NCI-H446 treated with DMSO at 0.1 percent for 48 hours (cell line): ENCODE results near the gene MED16.
"Not testable (repeated sequence)": the region's sequence is repeated elsewhere in the genome, so short reads cannot be mapped to it uniquely, and the experiment has no call there.

ENCODE experiments used
- DNase-seq: peaks from one replicate; lab custom pipeline; 2025; lab: John Stamatoyannopoulos, UW

The MED16 gene

DNA sequence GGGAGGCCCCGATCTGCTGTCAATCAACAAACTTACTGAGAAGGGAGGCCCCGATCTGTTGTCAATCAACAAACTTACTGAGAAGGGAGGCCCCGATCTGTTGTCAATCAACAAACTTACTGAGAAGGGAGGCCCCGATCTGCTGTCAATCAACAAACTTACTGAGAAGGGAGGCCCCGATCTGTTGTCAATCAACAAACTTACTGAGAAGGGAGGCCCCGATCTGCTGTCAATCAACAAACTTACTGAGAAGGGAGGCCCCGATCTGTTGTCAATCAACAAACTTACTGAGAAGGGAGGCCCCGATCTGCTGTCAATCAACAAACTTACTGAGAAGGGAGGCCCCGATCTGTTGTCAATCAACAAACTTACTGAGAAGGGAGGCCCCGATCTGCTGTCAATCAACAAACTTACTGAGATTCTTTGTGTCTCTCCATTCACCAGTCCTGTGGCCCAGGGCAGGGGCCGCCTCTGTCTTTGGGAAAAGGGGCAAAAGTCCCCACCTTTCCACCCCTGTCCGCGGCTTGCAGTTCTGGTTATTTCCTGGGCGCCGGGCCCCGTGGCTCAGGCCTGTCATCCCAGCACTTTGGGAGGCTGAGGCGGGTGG, 39.3 kb downstream of the MED16 start:
- not testable (repeated sequence) for DNase-seq

DNA sequence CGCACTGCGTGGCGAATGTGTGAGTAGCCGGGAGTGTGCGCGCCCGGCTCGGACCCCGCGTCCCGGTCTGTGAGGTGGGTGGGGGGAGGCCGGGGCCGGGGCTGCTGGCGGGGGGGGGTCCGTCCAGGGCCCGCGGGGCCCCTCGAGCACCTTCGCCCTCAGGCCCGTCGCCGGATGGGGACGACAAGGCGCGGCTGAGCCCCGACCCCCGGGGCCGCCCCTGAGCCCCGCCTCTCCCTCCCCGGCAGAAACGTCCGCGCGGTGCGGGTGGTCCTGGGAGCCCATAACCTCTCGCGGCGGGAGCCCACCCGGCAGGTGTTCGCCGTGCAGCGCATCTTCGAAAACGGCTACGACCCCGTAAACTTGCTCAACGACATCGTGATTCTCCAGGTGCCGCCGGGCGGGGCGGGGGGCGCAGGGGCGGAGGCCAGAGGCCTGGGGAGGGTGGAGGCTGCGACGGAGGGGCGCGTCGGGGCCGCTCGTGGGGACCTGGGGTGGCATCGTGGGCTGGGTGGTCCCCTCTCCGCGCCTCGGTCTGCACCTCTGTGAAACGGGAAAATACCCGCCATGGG, 39.9 kb downstream of the MED16 start:
- no peak for DNase-seq

DNA sequence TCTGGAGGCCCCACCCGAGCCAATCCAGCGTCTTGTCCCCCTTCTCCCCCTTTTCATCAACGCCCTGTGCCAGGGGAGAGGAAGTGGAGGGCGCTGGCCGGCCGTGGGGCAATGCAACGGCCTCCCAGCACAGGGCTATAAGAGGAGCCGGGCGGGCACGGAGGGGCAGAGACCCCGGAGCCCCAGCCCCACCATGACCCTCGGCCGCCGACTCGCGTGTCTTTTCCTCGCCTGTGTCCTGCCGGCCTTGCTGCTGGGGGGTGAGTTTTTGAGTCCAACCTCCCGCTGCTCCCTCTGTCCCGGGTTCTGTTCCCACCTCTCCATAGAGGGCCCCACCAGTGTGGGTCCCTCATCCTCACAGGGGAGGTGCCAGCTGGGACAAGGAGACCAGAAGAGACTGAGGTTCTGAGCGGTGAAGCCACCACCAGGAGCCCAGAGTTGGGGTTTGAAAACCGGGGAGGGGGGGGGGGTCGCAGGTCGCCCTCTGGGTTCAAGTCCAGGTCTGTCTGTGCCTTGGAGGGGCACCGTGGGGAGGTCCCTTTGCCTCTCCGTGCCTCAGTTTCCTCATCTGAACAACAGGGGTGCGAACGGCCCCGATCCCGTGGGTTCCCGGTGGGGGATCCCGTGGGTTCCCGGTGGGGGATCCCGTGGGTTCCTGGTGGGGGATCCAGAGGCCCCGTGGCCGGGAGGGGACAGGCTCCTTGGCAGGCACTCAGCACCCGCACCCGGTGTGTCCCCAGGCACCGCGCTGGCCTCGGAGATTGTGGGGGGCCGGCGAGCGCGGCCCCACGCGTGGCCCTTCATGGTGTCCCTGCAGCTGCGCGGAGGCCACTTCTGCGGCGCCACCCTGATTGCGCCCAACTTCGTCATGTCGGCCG, 40.6 kb downstream of the MED16 start, which contains the start of gene ELANE:
Gene ELANE (plus strand): TSS at position 168 of the 878 bp plus-strand sequence. CDS start 26 bp downstream, at position 194.
- no peak for DNase-seq

DNA sequence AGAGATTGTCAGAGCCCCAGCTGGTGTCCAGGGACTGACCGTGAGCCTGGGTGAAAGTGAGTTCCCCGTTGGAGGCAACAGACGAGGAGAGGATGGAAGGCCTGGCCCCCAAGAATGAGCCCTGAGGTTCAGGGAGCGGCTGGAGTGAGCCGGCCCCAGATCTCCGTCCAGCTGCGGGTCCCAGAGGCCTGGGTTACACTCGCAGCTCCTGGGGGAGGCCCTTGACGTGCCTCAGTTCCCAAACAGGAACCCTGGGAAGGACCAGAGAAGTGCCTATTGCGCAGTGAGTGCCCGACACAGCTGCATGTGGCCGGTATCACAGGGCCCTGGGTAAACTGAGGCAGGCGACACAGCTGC, 42.0 kb downstream of the MED16 start:
- DNase-seq, result no peak

DNA sequence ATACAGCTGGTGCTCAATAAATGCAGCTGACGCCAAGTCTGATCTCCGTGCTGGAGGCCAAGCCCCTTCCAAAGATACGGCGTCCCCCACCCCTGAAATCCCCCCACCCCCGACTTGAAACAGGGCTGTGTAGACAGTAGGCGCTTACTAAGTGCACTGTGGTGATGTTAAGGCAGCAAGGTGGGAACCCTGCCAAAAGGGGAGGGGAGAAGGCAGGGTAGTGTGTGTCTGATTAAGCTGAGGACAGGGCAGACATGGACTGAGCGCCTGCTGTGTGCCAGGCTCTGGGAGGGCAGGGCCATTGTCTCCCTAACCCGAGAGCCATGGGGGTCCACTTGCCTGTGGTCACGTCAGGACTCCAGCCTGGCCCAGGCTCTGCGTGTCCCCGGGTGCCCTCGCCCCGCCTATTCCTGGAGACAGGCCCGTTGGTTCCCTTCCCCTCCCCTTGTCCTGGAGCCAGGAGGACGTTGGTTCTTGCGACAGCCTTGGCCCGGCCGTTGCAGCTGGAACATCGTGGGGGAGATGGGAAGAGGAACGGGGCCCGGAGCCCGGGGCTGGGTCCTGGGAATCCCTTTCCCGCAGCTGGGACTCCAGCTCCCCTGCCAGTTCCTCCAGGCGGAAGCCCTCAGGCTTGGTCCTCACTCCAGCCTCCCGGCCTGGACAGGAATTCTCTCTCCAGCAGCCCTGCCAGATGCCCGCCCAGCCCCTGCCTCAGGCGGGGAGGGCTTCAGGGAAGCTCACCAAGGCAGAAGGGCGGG, 42.6 kb downstream of the MED16 start:
- peak; percentile 44 for DNase-seq

DNA sequence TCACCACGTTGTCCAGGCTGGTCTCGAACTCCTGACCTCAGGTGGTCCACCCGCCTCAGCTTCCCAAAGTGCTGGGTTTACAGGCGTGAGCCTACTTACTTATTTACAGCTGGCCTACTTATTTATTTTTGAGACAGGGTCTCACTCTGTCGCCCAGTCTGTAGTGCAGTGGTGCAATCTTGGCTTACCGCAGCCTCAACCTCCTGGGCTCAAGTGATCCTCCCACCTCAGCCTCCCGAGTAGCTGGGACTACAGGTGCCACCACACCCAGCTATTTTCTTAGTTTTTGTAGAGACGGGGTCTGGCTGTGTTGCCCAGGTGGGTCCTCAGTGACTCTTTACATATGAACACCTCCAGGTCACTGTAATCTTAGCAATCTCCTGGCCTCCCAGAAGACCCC, 43.8 kb downstream of the MED16 start:
- DNase-seq, result not testable (repeated sequence)

DNA sequence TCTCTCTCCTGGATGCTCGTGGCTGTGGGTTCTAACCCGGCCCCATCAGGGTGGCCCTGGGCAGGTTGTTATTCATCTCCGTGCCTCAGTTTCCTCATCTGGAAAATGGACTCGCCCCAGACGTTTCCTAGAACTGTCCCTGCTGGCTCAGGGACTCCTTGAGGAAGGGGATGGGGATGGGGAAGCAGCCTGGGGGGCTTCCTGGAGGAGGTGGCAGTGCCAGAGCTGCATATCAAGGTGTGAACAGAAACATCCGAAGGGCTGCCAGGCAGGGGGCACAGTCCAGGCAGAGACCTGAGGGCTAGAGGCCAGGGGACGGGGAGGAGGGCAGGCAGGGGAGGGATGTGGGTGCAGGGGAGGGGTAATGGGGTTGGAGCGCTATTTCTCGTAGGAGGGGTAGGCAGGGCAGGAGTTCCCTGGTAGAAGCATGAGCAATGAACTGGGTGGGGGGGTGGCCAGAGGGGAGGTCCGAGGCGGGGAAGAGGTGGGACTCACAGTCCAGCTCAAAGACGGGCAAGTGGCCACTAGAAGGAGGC, 44.5 kb downstream of the MED16 start:
- DNase-seq, result no peak

DNA sequence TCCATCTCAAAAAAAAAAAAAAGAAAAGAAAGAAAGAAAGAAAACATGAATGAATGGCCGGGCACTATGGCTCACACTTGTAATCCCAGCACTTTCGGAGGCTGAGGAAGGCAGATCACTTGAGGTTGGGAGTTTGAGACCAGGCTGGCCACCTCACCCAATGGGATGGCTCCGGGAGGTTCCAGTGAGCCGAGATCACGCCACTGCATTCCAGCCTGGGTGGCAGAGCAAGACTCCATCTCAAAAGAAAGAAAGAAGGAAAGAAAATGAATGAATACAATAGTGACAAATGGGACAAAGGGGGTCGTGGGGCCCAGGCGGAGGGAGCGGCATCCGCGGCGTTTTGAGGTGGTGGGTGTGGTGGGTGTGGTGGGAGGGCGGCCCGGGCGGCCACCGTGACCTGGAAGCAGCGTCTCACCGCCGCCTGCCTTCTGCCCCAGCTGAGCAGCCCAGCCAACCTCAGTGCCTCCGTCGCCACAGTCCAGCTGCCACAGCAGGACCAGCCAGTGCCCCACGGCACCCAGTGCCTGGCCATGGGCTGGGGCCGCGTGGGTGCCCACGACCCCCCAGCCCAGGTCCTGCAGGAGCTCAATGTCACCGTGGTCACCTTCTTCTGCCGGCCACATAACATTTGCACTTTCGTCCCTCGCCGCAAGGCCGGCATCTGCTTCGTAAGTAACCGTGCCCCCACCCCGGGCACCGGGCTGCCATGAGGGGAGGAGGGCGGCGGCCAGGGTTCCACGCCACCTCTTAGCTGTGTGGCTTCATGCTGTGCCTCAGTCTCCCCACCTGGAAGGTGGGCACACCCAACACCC, 47.1 kb downstream of the MED16 start:
- no peak for DNase-seq

DNA sequence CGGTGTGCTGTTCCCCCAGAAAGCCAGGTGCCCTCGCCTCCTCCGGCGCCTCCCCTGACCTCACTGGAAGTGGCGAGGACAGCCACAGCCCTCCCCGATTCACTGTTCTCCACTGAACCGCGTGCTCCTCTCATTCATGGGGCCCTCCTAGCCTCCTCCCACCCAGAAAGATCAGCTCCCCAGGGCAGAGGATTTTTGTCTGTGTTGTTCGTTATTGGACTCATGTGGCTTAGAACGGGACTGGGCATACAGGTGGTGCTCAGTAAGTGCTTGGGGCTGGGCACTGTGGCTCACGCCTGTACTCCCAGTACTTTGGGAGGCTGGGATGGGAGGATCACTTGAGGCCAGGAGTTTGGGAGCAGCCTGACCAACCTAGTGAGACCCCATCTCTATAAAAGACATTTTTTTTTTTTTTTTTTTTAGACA, 48.4 kb downstream of the MED16 start:
- DNase-seq, result no peak

DNA sequence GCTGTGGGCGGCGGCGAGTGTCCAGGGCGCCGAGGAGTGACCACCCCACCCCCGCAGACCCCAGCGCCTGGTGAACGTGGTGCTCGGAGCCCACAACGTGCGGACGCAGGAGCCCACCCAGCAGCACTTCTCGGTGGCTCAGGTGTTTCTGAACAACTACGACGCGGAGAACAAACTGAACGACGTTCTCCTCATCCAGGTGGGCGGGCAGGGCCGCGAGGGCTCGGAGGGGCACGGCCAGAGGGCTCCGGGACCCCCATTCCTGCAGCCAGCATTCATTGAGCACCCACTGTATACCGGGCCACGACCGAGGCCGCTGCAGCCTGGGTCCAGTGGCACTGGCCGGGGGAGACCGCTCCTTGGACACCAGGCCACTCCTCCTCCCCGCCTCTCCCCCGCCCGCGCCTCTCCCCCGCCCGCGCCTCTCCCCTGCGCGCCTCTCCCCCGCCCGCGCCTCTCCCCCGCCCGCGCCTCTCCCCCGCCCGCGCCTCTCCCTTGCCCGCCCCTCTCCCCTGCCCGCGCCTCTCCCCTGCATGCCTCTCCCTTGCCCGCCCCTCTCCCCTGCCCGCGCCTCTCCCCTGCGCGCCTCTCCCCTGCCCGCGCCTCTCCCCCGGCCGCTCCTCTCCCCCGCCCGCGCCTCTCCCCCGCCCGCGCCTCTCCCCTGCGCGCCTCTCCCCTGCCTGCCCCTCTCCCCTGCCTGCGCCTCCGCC, 49.0 kb downstream of the MED16 start:
- no peak for DNase-seq

DNA sequence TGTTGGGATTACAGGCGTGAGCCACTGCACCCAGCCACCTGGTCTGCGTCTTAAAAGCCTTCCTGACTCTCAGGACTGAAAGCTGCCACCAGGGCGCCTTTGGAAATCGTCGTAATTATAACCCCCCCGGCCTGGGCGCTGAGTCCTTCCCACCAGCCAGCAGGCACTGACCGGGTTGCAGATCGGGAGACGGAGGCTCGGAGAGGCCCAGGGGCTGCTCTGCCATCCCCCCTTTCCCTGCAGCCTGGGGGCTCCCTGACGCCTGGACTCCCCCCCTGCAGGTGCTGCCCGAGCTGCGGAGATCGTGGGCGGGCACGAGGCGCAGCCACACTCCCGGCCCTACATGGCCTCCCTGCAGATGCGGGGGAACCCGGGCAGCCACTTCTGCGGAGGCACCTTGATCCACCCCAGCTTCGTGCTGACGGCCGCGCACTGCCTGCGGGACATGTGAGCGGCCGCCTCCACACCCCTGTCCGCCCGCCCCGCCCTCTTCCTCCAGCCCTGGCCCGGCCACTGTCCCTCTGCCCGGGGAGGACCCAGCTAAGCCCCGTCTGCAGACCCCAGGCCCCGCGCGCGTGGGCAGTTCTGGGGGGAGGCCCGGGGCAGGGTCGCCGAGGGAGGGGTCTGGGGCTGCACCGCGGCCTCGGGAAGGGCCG, 49.7 kb downstream of the MED16 start:
- DNase-seq, result no peak

DNA sequence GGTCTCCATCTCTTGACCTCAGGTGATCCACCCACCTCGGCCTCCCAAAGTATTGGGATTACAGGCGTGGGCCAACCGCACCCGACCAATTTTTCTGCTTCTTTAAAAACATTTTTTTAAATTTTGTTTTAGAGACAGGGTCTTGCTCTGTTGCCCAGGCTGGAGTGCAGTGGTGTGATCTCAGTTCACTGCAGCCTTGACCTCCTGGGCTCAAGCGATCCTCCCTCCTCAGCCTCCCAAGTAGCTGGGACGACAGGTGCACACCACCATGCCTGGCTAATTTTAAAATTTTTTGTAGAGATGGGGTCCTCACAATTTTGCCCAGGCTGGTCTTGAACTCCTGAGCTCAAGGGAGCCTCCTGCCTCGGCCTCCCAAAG, 50.2 kb downstream of the MED16 start:
- DNase-seq, result not testable (repeated sequence)

DNA sequence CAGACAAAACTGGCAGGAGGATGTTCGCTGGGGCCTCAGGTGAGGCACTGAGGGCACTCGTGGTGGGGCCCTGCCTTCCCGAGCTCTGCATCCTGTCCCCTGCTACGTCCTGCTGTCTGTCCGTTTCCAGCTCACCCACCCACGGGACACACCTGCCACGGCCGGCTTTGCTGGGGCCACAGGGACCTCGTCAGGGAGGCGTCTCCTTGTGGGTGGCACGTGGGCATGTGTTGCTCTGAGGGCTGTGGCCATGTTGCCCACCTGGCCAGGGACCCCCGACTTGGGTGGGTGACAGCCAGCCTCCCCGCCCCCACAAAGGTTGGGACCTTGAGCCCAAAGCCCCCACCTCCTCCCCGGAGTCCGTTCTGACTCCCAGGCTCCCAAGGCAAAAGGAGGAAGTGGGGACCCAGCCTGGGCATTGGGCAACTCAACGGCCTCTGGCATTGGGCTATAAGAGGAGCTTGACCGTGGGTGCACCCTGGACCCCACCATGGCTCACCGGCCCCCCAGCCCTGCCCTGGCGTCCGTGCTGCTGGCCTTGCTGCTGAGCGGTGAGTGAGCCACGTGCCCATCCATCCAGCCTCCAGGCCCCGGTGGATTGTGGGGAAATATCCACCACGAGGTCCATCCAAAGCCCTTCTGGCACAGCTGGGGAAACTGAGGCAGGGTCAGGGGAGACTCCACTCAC, 52.3 kb downstream of the MED16 start, which contains the start of gene PRTN3:
Gene PRTN3 (plus strand): TSS at position 481 of the 688 bp plus-strand sequence. CDS start 10 bp downstream, at position 491.
- DNase-seq, result no peak

DNA sequence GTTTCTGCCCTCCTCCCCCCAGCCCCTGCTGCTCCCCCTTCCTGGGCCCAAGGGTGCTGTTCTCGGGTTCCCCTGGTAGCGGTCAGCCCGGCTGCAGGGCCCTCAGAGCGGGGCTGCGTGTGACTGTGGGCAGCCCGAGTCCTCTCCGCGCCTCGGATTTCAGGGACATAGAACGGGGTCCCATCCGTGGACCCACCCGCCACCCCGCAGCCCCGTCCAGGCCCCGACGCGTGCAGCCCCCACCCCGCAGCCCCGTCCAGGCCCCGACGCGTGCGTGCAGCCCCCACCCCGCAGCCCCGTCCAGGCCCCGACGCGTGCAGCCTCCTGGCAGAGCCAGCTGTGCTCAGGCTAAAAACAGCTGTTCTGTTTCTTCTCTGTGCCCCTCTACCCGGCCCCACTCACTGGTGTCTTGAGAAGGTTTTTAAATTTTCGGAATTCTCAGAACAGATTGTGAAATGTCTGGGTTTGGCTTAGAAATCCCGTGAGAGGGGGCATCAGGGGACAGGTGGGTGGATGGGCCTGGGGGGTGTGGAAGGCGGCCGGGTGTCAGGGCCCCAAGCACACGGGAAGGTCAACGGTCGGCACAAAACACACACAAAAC, 57.7 kb downstream of the MED16 start:
- DNase-seq, result no peak

DNA sequence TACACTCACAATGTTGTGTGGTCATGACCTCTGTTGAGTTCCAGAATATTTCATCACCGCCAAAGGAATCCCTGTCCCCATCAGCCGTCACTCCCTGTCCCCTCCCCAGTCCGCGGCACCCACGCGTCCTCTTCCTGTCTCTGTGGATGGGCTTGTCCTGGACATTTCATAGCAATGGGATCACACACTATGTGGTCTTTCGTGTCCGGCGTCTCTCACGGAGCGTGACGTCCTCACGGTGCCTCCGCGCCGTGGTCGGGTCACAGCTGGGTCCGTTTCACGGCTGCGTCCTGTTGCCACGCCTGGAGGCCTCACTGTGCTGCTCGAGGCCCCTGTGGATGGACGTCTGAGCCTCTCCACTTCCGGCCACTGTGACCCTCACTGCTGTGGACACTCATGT, 58.8 kb downstream of the MED16 start:
- DNase-seq, result no peak

DNA sequence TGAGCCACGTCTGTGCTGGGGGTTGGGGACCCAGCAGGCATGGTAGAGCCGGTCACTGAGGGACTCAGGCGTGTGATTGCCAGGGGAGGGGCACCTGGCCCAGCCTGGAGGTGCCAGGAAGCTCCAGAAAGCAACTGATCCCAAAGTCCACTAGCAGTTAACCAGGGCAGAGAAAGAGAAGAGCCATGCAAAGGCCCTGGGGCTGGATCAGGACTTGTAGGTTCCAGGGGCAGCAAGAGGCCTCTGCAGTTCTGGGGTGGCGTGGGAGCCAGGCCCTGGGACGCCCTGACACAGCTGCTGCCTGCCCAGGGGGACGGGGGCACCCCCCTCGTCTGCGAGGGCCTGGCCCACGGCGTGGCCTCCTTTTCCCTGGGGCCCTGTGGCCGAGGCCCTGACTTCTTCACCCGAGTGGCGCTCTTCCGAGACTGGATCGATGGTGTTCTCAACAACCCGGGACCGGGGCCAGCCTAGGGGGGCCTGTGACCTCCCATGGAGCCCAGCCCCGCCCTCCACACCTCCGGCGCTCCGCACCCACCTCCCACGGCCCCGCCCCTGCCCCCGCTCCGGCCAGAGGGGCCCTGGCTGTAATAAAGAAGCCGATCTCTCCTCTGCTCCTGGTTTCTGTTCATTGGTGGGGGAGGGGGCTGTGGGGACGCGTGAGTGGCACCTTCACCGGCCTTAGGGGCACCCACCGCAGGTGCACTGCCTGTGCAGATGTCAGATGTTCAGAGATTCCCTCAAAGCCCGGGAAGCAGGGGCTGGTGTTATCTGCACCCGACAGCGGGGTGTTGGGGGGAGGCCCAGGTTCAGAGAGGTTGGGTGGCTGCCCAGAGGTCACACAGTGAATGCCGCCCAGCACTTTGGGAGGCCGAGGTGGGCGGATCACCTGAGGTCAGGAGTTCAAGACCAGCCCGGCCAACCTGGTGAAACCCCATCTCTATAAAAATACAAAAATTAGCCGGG, 61.3 kb downstream of the MED16 start:
- DNase-seq, result no peak

DNA sequence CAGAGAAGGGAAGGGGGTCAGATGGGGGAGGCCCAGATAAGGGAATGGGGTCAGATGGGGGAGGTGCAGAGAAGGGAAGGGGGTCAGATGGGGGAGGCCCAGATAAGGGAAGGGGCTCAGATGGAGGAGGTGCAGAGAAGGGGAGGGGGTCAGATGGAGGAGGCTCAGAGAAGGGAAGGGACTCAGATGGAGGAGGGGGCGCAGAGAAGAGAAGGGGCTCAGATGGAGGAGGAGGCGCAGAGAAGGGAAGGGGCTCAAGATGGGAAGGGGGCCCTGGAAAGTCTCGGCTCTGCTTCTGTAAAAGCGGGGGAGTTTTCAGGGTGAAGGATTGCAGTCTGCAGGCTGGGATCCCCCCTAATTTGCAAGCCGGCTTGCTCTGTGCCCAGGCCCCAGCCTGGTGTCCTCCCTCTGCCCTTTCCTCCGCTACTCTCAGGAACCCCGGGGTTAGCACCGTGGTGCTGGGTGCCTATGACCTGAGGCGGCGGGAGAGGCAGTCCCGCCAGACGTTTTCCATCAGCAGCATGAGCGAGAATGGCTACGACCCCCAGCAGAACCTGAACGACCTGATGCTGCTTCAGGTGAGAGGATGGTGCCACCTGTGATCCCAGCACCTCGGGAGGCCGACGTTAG, 63.7 kb downstream of the MED16 start:
- DNase-seq, result no peak
